ENCODE results near the gene MISP.

MISP gene

GRCh38 chr19:795691-796581, 45.0 kb downstream of the MISP start:
- DNase-seq (ENCODE audit: low read depth in 4 of 4, low spot score in 1 of 4) = no peak

GRCh38 chr19:796692-797527, 46.0 kb downstream of the MISP start, which contains the start of gene PTBP1:
Gene PTBP1 (plus strand): TSS chr19:797452. CDS start chr19:797498, 46 bp downstream.
- DNase-seq (ENCODE audit: low read depth in 4 of 4, low spot score in 1 of 4) = peak; percentile 92 to 98 (median 98)

DNA sequence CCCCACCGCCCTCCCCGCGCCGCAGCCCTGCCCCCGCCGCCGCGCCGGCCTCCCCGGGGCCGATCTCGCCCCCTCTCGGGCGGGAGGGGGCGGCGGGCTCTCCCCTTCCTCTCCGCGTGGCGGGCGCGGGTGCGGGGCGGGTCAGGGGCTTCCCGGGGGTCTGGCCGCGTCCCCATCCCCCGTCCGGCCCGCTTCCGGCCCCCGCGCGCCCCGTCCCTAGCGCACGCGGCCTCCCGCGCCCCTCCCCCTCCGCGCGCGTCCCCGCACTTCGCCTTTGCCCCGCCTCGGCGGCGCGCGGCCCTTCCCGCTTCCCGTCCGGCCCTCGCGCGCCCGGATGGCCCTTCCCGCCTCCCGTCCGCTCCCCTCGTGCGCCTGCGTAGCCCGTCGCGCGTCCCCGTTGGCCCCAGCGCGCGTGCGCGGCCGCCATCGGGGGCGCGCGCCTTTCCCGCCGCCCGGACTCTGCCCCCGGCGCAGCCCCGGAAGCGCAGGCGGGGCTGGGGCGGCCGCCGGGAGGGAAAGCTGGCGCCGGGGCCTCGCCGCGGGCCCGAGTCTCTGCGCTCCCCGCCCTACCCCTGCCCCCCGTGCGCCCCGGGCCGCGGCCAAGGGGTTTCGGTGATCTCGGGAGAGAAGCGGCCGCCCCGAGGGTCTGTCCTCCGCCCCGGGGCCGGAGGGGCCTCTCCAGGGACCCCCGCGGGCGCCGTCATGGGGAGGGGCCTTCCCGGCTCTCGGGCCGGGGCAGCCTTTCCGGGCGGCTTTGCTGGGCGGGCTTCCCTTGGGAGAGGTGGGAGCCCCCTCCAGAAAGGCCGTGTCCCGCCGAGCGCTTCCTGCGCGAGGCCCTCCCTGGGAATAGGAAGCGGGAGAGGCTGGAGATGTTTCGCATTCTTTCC, 46.9 kb downstream of the MISP start:
- DNase-seq (ENCODE audit: low read depth in 4 of 4, low spot score in 1 of 4) = peak; percentile 60 to 87 (median 78)

- DNase-seq (ENCODE audit: low read depth in 4 of 4, low spot score in 1 of 4) = no peak
Measured at GRCh38 chr19:798415-799075, 47.6 kb downstream of the MISP start.

GRCh38 chr19:799076-799881, 48.4 kb downstream of the MISP start:
- no peak for DNase-seq (ENCODE audit: low read depth in 4 of 4, low spot score in 1 of 4)

DNA sequence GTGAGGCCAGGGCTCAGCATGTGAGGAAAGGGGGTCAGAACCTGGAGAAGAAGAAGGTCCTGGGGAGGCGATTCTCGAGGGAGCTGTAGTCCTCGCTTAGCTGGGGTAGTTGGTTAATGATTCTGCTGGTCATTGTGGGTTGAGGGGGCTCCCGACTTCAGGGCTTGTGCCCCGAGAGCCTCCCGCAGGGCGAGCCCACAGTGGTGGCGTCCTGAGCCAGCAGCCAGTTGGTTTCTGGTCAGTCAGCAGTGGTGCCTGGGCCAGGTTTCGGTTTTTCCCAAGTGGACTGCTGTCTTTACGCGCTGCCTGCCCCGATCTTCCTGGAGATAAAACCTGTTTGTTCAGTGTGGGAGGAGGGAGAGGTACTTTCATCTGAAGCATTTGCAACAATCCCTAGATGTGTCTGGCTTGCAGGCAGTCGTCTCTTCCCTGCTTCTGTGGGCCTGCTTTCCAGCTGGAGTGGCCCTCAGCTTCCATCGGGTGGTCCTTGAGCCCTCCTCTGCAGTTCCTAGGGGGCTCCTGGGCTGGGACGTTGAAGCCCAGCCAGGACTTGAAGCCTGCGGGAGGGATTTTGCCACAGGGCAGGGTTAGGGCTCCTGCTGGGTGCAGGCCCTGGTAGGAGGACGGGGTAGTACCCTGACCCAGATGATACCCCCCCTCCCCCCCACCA, 49.6 kb downstream of the MISP start:
- no peak for DNase-seq (ENCODE audit: low read depth in 4 of 4, low spot score in 1 of 4)

DNA sequence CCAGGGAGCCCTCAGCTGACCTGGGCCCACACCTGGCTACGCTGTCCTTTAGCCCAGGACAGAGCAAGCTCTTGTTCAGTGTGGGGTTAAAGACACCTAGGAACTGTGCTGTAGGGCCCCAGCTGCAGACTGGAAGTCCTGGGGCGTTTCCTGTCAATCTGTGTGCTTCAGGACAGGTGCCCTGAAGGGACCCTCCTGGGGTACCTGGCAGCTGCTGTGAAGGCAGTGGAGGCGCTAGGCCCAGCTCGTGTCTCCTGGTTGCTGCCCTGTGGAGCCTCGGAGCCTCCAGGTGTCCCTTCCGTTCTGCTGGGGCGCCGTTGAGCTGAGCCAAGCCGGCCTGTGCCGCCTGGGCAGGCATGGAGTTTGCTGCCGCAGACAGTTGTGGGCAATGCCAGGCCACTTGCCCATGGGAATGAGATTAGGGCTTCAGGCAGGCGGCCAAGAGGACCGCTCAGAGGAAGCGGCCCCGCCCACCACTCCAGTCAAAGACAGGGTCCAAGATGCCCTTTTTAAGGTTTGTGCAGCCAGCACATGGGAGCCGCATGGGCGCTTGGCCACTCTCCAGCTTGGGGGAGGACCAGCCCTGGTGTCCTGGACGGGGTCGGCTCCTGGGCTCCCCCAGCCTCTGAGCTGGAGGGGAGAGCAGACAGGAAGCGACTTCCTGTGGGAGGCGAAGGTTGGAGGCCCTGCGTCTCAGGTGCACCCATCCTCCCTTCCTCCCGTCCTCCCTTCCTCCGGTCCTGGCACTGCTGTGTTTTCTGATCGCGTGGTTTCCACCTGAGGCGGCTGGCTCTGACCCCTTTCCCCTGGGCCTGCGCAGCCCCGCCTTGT, 50.3 kb downstream of the MISP start:
- no peak for DNase-seq (ENCODE audit: low read depth in 4 of 4, low spot score in 1 of 4)

DNA sequence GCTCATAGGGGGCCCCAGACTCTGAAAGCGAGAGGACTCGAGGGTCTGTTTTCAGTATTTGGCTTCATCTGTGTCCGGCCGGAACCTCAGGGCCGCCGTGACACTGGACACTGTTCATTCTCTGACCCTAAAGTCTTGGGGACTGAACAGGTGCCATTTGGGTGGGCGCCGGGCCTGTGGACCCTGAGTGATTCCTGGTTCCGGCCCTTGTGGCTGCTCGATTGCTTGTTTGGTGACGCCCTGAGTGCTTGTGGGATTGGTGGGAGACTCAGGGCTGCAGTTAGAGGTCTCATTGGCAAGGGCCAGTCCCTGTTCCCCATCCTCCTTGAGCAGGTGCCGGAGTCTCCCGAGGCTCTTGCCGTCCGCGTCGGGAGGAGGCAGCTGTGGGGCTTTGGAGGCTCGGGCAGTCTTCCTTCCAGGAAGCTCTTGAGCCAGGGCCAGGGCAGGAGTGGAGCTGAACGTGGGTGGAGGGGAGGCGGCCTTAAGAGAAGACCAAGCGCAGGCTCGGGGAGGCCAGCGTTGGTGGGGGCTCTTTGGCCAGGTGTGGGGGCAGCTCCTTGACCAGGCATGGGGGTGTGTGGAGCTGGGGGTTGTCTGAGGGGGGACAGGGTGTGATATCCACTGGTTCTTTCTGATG, 51.1 kb downstream of the MISP start:
- no peak for DNase-seq (ENCODE audit: low read depth in 4 of 4, low spot score in 1 of 4)

- no peak for DNase-seq (ENCODE audit: low read depth in 4 of 4, low spot score in 1 of 4)
Measured at GRCh38 chr19:802498-803098, 51.7 kb downstream of the MISP start.

- no peak for DNase-seq (ENCODE audit: low read depth in 4 of 4, low spot score in 1 of 4)
Measured at GRCh38 chr19:803099-803561, 52.2 kb downstream of the MISP start.

- DNase-seq (ENCODE audit: low read depth in 4 of 4, low spot score in 1 of 4) = no peak
Measured at GRCh38 chr19:803686-804418, 52.9 kb downstream of the MISP start.

DNA sequence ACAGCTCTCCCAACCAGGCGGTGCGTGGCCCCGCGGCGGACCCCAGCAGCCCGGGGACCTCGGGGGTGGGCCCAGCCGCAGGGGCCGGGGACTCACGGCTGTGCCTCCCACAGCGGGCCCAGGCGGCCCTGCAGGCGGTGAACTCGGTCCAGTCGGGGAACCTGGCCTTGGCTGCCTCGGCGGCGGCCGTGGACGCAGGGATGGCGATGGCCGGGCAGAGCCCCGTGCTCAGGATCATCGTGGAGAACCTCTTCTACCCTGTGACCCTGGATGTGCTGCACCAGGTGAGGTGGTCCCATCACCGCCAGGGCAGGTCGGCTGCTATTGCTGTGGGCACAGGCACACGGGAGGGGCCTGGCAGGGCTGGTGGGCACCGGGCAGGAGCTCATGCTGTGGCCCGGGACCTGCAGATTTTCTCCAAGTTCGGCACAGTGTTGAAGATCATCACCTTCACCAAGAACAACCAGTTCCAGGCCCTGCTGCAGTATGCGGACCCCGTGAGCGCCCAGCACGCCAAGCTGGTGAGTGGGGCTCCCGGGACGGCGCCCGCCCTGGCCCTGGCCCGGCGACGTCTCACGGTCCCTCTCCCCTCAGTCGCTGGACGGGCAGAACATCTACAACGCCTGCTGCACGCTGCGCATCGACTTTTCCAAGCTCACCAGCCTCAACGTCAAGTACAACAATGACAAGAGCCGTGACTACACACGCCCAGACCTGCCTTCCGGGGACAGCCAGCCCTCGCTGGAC, 53.7 kb downstream of the MISP start:
- DNase-seq (ENCODE audit: low read depth in 4 of 4, low spot score in 1 of 4) = no peak

GRCh38 chr19:805166-805551, 54.2 kb downstream of the MISP start:
- no peak for DNase-seq (ENCODE audit: low read depth in 4 of 4, low spot score in 1 of 4)

DNA sequence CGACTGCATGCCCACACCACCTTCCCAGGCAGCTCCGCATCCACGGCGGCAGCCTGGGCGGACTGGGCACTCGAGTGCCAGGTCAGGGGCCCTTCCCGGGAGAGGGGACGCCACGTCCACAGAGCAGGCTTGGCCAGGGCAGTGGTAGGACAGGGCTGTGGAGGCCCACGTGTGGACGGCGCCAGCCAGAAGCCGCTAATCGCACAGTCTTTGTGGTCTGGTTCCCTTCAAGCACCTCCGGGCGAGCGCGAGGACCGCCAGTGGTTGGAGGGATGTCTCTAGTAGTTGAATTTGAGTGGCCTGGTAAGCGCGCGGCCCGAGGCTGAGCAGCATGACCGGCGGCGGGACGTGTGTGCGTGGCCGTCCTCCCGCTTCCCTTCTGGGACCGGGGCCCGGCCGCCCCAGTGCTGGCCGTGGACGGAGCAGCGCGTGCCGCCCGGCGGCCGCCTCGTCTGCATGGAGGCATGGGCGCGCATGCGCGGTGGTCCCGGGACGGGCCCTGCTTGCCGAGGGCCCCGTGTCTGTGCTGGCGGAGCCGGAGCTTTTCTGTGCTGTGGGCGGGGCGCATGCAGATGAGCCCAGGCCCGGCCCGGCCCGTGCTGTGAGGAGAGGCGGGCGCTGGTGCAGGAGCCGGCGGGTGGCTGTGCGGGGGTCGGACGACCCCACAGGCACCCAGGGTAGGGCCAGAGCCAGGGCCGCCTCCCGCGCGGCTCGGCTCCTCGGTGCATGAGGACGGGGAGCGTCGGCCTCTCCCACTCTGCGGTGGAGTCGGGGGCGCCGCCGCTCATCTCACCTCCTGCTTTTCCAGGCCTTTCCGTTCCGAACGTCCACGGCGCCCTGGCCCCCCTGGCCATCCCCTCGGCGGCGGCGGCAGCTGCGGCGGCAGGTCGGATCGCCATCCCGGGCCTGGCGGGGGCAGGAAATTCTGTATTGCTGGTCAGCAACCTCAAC, 55.0 kb downstream of the MISP start:
- no peak for DNase-seq (ENCODE audit: low read depth in 4 of 4, low spot score in 1 of 4)
